Transverse colon (tissue), 3 donors: ENCODE data around the gene TGFB3.

Experiments used
- POLR2A ChIP-seq: fragments of 450-650 bp; IDR thresholded peaks from one replicate; pipeline ENCODE4 v1.6.1; 2016; ENCODE audit warnings: antibody characterized with exemption, mild to moderate bottlenecking, moderate library complexity
- TF ChIP-seq, protein P1 (sequence below), 5 experiments: fragments of 200-600 bp in 3 of 5; fragments of 450-650 bp in 2 of 5; sonication (generic) in 3 of 5; IDR thresholded peaks; 1 replicate in 2 of 5; 2 replicates in 3 of 5; pipeline ENCODE4 v1.5.1; 2016 to 2017; ENCODE audit warnings: antibody characterized with exemption in 5 of 5, inconsistent platforms in 3 of 5, mild to moderate bottlenecking in 2 of 5, moderate library complexity in 1 of 5

DNA sequence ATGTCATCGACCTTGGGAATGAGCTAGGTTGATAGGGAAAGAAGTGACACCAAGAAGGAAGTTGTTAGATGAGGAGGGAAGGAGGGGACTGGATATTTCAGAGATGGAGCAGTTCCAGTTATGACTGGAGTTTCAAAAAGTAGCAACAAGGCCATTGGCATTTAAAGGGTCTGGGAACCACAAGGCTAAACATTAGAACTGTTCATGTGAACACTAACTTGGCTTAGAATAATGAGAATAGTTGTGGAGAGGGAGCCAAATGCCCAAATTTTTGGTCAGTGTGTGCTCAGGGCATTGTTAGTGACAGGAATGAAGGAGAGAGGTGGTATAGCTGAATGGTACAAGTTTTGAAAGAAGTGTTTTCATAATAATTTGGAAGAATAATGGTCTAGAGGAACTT, 20.6 kb upstream of the TGFB3 start:
- TF ChIP-seq, protein P1, sequence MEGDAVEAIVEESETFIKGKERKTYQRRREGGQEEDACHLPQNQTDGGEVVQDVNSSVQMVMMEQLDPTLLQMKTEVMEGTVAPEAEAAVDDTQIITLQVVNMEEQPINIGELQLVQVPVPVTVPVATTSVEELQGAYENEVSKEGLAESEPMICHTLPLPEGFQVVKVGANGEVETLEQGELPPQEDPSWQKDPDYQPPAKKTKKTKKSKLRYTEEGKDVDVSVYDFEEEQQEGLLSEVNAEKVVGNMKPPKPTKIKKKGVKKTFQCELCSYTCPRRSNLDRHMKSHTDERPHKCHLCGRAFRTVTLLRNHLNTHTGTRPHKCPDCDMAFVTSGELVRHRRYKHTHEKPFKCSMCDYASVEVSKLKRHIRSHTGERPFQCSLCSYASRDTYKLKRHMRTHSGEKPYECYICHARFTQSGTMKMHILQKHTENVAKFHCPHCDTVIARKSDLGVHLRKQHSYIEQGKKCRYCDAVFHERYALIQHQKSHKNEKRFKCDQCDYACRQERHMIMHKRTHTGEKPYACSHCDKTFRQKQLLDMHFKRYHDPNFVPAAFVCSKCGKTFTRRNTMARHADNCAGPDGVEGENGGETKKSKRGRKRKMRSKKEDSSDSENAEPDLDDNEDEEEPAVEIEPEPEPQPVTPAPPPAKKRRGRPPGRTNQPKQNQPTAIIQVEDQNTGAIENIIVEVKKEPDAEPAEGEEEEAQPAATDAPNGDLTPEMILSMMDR (IDR thresholded peaks at IDR 0.05) = no peak
- no peak for TF ChIP-seq POLR2A
